Measurements from ENCODE around the gene NTNG1.

NTNG1 gene

GRCh38 chr1:107343601-107344000 is 202.8 kb downstream of the NTNG1 start:
- no peak for DNase-seq

GRCh38 chr1:107344268-107344760 is 203.5 kb downstream of the NTNG1 start:
- DNase-seq: no peak

GRCh38 chr1:107344836-107345235 is 204.0 kb downstream of the NTNG1 start:
- no peak for DNase-seq

GRCh38 chr1:107352850-107353249 is 212.0 kb downstream of the NTNG1 start:
- no peak for DNase-seq

GRCh38 chr1:107357376-107357775 is 216.5 kb downstream of the NTNG1 start:
- no peak for DNase-seq

GRCh38 chr1:107358619-107359327 is 217.9 kb downstream of the NTNG1 start:
- DNase-seq: no peak

GRCh38 chr1:107359472-107360241 is 218.8 kb downstream of the NTNG1 start:
- no peak for DNase-seq

- DNase-seq: no peak
These were observed 221.8 kb downstream of the NTNG1 start for GRCh38 chr1:107362468-107363140.

- DNase-seq: no peak
These were observed 222.3 kb downstream of the NTNG1 start for GRCh38 chr1:107363154-107363553.

- DNase-seq: no peak
These were observed 224.8 kb downstream of the NTNG1 start for GRCh38 chr1:107365527-107366240.

- DNase-seq: no peak
These were observed 237.6 kb downstream of the NTNG1 start for GRCh38 chr1:107378426-107378825.

GRCh38 chr1:107378866-107379265 is 238.0 kb downstream of the NTNG1 start:
- DNase-seq: peak; percentile 84

GRCh38 chr1:107379826-107380225 is 239.0 kb downstream of the NTNG1 start:
- peak; percentile 15 for DNase-seq

GRCh38 chr1:107389410-107390396 is 248.9 kb downstream of the NTNG1 start:
- DNase-seq: no peak

- no peak for DNase-seq
These were observed 253.5 kb downstream of the NTNG1 start for GRCh38 chr1:107394301-107394700.

- no peak for DNase-seq
These were observed 260.9 kb downstream of the NTNG1 start for GRCh38 chr1:107401704-107402103.

GRCh38 chr1:107404756-107405155 is 263.9 kb downstream of the NTNG1 start:
- DNase-seq: no peak

- DNase-seq: no peak
These were observed 264.4 kb downstream of the NTNG1 start for GRCh38 chr1:107405236-107405635.

- no peak for DNase-seq
These were observed 266.2 kb downstream of the NTNG1 start for GRCh38 chr1:107407011-107407410.

GRCh38 chr1:107413546-107413945 is 272.7 kb downstream of the NTNG1 start:
- no peak for DNase-seq

GRCh38 chr1:107413951-107414350 is 273.1 kb downstream of the NTNG1 start:
- DNase-seq: no peak

GRCh38 chr1:107414550-107414949 is 273.7 kb downstream of the NTNG1 start:
- DNase-seq: no peak
